Heart left ventricle (tissue), 13 donors: ENCODE data around the gene IL12A.
A peak's percentile ranks its signal among the peaks of the same experiment; 100 is the strongest.

Source experiments
- CTCF ChIP-seq, 12 donors: fragments of 200-600 bp; sonication (generic) in 4 of 12; IDR thresholded peaks; one replicate each; pipeline versions ENCODE4 v1.5.0 to v1.8.0; 2018 to 2022; ENCODE audit warnings: antibody characterized with exemption in 12 of 12, mild to moderate bottlenecking in 5 of 12
- POLR2A ChIP-seq, 2 donors: fragments of 450-650 bp; IDR thresholded peaks; one replicate each; pipeline ENCODE4 v1.6.1; 2017; ENCODE audit warnings: antibody characterized with exemption in 2 of 2, mild to moderate bottlenecking in 2 of 2, moderate library complexity in 2 of 2
- donor health status: ischemic (EF 13 %, LVEDD 7.1; RV severe dilation, severe dysfunction).
- donor health status: DM: no; HTN: yes; CAD: no.
- donor health status: DM: no; HTN: no; CAD: no.
- donor health status: ischemic (EF 25% LVEDD 6.9; RV normal size, moderate dysfunction).
- donor health status: ischemic (EF 25% LVEDD 5.7; RV mildly dilated, moderate dysfunction).
- donor health status: ischemic (EF 35%, LVEDD 5.7; RV mildly dilated, moderate dysfunction).
- donor health status: nonischemic (EF 11% LVEDD 7.7; RV severe dilation, severe dysfunction).
- donor health status: DM: yes; HTN: yes; CAD: no.
- donor health status: PGD.
- donor health status: ischemic (EF 29% LVEDD 5.4; RV normal size, mild dysfunction).
- donor health status: nonischemic (EF 23%, LVEDD 6.1; RV moderate dilation, normal function).

GRCh38 chr3:160006282-160007163 is 17.9 kb downstream of the IL12A start:
- TF ChIP-seq CTCF (IDR thresholded peaks at IDR 0.05) (peak; percentile 70 to 90 (median 80)), POLR2A (IDR thresholded peaks at IDR 0.05) (no peak)
